DOHH2 (cell line): ENCODE measurements around the gene MOGAT2.

Experiments
- EZH2phosphoT487 ChIP-seq: fragments of 200-600 bp; sonication (generic); IDR thresholded peaks from 2 replicates; pipeline ENCODE4 v1.6.1; 2017; ENCODE audit warnings: borderline replicate concordance, mild to moderate bottlenecking, antibody characterized with exemption, low read length, moderate library complexity, mixed read lengths
- TF ChIP-seq, protein P1 (sequence below): fragments of 200-600 bp; sonication (generic); IDR thresholded peaks from one replicate; pipeline ENCODE4 v1.5.1; 2014; ENCODE audit warnings: antibody characterized with exemption, mild to moderate bottlenecking, low read depth, low read length; ENCODE audit not compliant: poor library complexity, severe bottlenecking

DNA sequence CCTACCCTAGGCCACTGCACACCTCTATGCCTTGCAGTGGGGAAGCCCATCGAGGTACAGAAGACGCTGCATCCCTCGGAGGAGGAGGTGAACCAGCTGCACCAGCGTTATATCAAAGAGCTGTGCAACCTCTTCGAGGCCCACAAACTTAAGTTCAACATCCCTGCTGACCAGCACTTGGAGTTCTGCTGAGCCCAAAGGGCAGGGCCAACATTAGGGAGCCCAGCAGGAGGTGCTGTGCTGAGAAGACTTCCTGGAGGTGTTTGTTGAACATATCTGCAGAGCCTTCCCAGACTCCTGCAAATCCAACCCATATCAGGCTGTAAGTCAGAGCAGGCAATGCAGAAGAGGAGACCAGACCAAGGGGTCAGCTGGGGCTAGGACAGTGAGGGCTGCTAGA lies 13.5 kb downstream of the MOGAT2 start:
- TF ChIP-seq EZH2phosphoT487: no peak
- TF ChIP-seq, protein P1, sequence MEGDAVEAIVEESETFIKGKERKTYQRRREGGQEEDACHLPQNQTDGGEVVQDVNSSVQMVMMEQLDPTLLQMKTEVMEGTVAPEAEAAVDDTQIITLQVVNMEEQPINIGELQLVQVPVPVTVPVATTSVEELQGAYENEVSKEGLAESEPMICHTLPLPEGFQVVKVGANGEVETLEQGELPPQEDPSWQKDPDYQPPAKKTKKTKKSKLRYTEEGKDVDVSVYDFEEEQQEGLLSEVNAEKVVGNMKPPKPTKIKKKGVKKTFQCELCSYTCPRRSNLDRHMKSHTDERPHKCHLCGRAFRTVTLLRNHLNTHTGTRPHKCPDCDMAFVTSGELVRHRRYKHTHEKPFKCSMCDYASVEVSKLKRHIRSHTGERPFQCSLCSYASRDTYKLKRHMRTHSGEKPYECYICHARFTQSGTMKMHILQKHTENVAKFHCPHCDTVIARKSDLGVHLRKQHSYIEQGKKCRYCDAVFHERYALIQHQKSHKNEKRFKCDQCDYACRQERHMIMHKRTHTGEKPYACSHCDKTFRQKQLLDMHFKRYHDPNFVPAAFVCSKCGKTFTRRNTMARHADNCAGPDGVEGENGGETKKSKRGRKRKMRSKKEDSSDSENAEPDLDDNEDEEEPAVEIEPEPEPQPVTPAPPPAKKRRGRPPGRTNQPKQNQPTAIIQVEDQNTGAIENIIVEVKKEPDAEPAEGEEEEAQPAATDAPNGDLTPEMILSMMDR: no peak
